GM12872 (cell line): Measurements from ENCODE around the gene PPTC7.

Experiments
- TF ChIP-seq, protein P1 (sequence below): IDR thresholded peaks from 3 replicates; pipeline ENCODE4 v1.5.1; 2011; ENCODE audit warnings: low read depth, mild to moderate bottlenecking, low read length, moderate library complexity; ENCODE audit not compliant: insufficient read depth

PPTC7 gene

GRCh38 chr12:110501752-110502738 is 81.1 kb downstream of the PPTC7 start, which contains the start of the genes RAD9B and VPS29:
TSS of gene RAD9B (plus strand) at chr12:110502331. CDS start at chr12:110502338, 7 bp downstream.
TSS of gene VPS29 (minus strand) at chr12:110502111. CDS start at chr12:110502051, 60 bp downstream.
- TF ChIP-seq, protein P1, sequence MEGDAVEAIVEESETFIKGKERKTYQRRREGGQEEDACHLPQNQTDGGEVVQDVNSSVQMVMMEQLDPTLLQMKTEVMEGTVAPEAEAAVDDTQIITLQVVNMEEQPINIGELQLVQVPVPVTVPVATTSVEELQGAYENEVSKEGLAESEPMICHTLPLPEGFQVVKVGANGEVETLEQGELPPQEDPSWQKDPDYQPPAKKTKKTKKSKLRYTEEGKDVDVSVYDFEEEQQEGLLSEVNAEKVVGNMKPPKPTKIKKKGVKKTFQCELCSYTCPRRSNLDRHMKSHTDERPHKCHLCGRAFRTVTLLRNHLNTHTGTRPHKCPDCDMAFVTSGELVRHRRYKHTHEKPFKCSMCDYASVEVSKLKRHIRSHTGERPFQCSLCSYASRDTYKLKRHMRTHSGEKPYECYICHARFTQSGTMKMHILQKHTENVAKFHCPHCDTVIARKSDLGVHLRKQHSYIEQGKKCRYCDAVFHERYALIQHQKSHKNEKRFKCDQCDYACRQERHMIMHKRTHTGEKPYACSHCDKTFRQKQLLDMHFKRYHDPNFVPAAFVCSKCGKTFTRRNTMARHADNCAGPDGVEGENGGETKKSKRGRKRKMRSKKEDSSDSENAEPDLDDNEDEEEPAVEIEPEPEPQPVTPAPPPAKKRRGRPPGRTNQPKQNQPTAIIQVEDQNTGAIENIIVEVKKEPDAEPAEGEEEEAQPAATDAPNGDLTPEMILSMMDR, result no peak

GRCh38 chr12:110501399-110501751 is 81.7 kb downstream of the PPTC7 start:
- TF ChIP-seq, protein P1, result no peak

DNA sequence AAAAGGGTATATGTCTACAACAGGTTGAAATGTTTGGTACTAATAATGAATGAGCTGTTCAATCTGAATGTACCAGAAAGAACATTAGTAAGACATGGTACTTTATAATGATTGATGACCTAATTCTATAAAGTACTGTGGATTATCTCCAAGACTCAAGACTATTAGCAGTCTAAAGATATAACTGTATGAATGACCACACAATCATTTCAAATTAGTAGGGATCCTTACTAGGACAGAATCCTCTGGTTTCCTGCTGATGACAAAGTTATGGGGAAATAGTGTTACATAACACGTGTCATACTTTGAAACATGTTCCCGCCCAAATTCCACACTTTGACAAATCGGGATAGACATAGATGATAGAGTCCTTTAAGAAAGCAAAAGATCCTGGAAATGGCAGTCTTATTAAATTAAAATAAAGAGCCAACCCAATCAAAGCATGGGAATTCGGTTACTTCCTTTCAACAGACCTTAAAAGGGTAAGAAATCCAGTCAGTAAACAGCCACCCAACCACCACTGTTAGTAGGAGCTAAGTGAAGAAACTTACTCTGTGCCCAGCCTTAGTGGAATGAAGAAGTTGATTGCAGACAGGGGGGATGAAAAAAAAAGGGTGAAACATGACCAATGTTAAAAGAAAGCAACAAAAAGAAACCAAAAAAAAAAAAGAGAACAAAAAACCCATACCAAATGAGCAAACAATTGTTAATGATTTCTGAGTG is 84.0 kb downstream of the PPTC7 start:
- TF ChIP-seq, protein P1, result no peak
